ENCODE measurements around the gene PKLR.

PKLR gene

DNA sequence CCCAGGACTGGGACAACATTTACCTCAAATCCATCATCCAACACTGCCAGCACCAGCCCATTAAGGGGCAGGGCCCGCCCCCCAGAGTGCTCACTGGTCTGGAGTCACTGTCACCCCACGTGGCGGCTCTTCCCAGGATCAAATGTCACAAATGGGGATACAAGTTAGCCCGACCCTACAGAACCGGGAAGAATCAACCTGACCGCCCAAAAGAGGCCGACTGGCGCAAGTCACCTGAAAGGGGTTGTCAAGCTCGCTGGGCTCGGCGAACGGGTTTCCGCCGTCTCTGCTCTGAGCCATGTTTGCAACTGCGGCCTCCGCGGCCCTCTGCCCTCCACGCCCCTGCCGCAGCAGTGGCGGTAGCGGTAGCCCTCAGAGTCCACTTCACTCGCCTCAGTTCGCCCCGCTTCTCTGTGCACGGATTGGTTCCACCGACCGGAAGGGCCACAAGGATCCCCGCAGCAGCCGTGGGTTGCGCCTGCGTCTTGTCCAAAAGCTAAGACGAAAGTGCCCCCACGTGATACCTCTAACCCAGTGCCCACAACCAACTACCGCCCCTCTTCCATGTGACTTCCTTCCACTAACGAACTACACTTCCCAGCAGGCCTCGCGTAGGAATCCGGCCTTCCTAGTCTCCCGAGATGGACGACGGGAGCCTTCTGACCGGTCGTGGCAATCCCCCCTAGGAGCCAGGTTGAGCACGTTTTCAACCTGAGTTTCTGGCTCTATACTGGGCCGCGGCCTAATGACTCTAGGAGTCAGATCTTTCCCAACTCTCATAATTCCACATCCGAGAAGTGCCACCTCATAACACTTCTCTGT lies 39.2 kb downstream of the PKLR start, which contains the start of gene SCAMP3:
TSS of gene SCAMP3 (minus strand) at position 509 of the 822 bp plus-strand sequence. CDS start at position 300, 209 bp downstream.
- Histone ChIP-seq H3K36me3 (peaks cover 81% of the 10 kb centered on the region), H3K4me1 (peaks cover 24% of the 10 kb centered on the region), H3K9ac (peak within 1 kb of the TSS; percentile 86), H4K20me1 (peaks cover 19% of the 10 kb centered on the region), H3K9me3 (no peaks in the 10 kb centered on the region), H3K27me3 (no peaks in the 10 kb centered on the region), H3K4me2 (peak within 1 kb of the TSS; percentile 98), H3K27ac (peak within 1 kb of the TSS; percentile 78), H3K4me3 (peak within 1 kb of the TSS; percentile 82)
- no peak for TF ChIP-seq Cebpa-rat (IDR thresholded peaks at IDR 0.05)

DNA sequence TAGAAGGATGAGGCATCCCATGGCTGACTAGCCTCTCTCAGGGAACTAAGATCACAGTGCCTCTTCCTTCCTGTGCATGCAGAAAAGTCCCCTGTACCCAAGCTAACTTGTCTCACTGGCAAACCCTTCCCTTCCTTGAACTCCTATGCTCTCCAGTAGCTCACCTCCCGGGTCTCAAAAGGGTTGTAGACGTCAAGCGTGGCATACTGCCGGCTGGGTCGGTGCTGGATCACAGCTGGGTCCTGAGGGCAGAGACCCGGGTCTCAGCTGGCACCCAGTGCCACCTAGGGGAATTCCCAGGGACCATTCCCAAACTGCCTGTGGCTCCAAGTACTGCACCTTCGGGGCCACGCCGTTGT lies 39.8 kb downstream of the PKLR start:
- peaks cover 22% of the 10 kb centered on the region for H4K20me1 ChIP-seq
- peaks cover 25% of the 10 kb centered on the region for H3K4me1 ChIP-seq
- no peaks in the 10 kb centered on the region for H3K27me3 ChIP-seq
- H3K27ac ChIP-seq = peak overlapping the region; percentile 78
- peak overlapping the region; percentile 86 for H3K9ac ChIP-seq
- no peak for TF ChIP-seq Cebpa-rat (IDR thresholded peaks at IDR 0.05)
- peaks cover 81% of the 10 kb centered on the region for H3K36me3 ChIP-seq
- H3K4me2 ChIP-seq = peak overlapping the region; percentile 98
- peak overlapping the region; percentile 82 for H3K4me3 ChIP-seq
- H3K9me3 ChIP-seq = no peaks in the 10 kb centered on the region

GRCh38 chr1:155260276-155260675 lies 41.0 kb downstream of the PKLR start:
- Histone ChIP-seq H3K36me3 (peaks cover 75% of the 10 kb centered on the region), H3K9ac (peak overlapping the region; percentile 86; the same call in 1 of the 2 replicates), H4K20me1 (peaks cover 26% of the 10 kb centered on the region), H3K4me3 (no peak overlapping the region), H3K27me3 (no peaks in the 10 kb centered on the region), H3K9me3 (no peaks in the 10 kb centered on the region), H3K27ac (no peak overlapping the region), H3K4me1 (peaks cover 36% of the 10 kb centered on the region), H3K4me2 (peak overlapping the region; percentile 98)
- TF ChIP-seq Cebpa-rat (IDR thresholded peaks at IDR 0.05) = no peak

DNA sequence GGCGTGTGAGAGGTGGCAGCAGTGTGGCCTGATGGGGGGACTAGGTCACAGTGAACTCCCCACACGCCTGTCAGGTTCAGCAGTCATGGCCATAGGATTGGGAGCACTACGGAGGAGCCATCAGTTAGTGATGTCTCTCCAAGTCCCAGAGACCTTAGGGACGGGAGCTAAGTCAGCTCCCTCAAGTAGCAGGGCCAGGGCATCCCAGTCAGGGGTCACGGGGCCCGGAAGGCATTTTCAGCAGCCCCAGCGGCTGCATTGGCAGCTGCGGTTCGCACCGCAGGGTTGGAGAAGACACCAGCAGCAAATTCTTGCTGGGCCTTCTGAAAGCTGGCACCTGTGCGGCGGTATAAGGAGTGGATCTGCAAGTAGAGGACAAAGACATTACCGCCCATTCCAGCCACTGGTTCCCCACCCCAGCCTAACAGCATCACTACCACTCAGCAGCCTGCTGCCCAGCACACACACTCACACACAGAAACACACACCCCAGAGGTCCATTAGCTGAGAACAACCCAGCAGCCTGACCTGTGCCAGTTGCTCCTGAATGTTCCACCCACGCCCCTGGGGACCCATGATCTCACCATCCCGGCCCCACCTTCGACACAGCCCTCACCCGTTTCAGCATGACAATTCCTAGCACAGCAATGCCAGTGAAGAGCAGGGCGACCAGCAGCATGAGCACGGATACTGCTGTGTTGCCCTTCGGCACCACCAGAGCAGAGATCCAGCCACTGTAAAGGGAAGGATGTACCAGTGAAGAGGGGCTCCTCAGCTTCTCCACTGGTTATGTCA lies 45.0 kb downstream of the PKLR start:
- Histone ChIP-seq H3K27me3 (no peaks in the 10 kb centered on the region), H3K4me2 (peak overlapping the region; percentile 99), H4K20me1 (peaks cover 19% of the 10 kb centered on the region), H3K9ac (peak overlapping the region; percentile 82), H3K4me1 (peaks cover 58% of the 10 kb centered on the region), H3K36me3 (peaks cover 49% of the 10 kb centered on the region), H3K4me3 (peak overlapping the region; percentile 77; the same call in 1 of the 2 replicates), H3K27ac (no peak overlapping the region), H3K9me3 (no peaks in the 10 kb centered on the region)
- no peak for TF ChIP-seq Cebpa-rat (IDR thresholded peaks at IDR 0.05)

- peak within 1 kb of the TSS; percentile 83 for H3K27ac ChIP-seq
- peaks cover 44% of the 10 kb centered on the region for H3K36me3 ChIP-seq
These were observed 45.8 kb downstream of the PKLR start, which contains the start of gene ENTREP3 for GRCh38 chr1:155255243-155256007. ENTREP3 (minus strand) TSS chr1:155255483; CDS start chr1:155254877, 606 bp downstream.

GRCh38 chr1:155254714-155255242 lies 46.5 kb downstream of the PKLR start:
- Histone ChIP-seq H3K27me3 (no peaks in the 10 kb centered on the region), H4K20me1 (peaks cover 7% of the 10 kb centered on the region; the same call in 1 of the 2 replicates), H3K27ac (peak overlapping the region; percentile 83), H3K4me2 (peak overlapping the region; percentile 99), H3K4me3 (peak overlapping the region; percentile 77), H3K9ac (peak overlapping the region; percentile 82), H3K9me3 (no peaks in the 10 kb centered on the region), H3K4me1 (peaks cover 58% of the 10 kb centered on the region), H3K36me3 (peaks cover 38% of the 10 kb centered on the region)
- TF ChIP-seq Cebpa-rat (IDR thresholded peaks at IDR 0.05) = no peak

More at GRCh38 chr1:155255243-155256007, 45.8 kb downstream of the PKLR start, which contains the start of gene ENTREP3:
- Histone ChIP-seq H4K20me1 (peaks cover 11% of the 10 kb centered on the region), H3K27me3 (no peaks in the 10 kb centered on the region), H3K4me3 (peak within 1 kb of the TSS; percentile 77), H3K9ac (peak within 1 kb of the TSS; percentile 82), H3K4me2 (peak within 1 kb of the TSS; percentile 99), H3K9me3 (no peaks in the 10 kb centered on the region), H3K4me1 (peaks cover 57% of the 10 kb centered on the region)
- TF ChIP-seq Cebpa-rat (IDR thresholded peaks at IDR 0.05) = no peak

DNA sequence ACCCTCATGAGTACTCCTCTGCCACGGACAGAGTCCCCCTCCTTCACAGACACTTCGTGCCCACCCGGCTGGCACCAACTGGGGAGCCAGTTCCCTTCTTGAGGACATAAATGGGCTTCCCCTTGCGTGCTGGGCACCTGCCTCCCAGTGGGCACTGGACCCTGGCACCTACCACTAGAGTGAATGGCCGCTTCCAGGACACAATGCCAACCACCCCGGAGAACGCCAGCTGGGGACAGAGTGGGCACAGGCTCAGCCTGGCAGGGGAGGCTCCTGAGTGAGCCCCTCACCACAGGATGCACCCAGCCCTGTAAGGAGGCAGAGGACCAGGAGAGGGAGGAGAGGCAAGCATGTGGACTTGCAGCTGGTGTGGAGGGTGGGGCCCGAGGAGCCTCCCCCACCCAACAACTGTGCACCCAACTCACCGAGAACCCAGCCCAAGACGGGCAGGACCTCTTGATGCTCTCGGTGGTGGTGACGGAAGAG lies 47.0 kb downstream of the PKLR start:
- H3K9ac ChIP-seq = peak overlapping the region; percentile 82
- peak overlapping the region; percentile 77 for H3K4me3 ChIP-seq
- H3K4me2 ChIP-seq = peak overlapping the region; percentile 99
- H3K36me3 ChIP-seq = peaks cover 33% of the 10 kb centered on the region
- peaks cover 63% of the 10 kb centered on the region for H3K4me1 ChIP-seq
- H3K9me3 ChIP-seq = no peaks in the 10 kb centered on the region
- no peaks in the 10 kb centered on the region for H3K27me3 ChIP-seq
- H4K20me1 ChIP-seq = 0 out of 2 replicates have a peak, but pooled peaks cover 7% of the 10 kb centered on the region
- TF ChIP-seq Cebpa-rat (IDR thresholded peaks at IDR 0.05) = no peak
- peak overlapping the region; percentile 83 for H3K27ac ChIP-seq

DNA sequence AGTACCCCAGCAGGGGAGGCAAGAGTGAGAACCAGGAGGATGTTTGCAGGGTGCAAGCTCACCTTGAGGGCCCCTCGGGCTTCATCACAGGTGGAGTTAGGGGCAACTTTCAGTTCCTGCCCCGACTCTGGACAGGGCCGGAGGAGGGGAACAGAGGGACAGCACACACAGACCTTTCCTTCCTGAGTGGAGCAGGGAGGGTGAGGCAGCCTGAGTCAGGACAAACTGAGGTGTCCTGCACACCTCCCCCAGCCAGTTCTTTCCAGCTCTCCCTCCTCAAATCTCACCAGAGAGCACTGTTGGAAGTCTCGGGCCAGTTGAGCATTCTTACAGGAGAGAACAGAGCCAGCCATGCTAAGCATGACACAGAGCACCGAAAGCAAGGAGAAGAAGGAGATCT lies 47.4 kb downstream of the PKLR start:
- Histone ChIP-seq H4K20me1 (0 out of 2 replicates have a peak, but pooled peaks cover 7% of the 10 kb centered on the region), H3K4me1 (peaks cover 66% of the 10 kb centered on the region), H3K4me2 (peak overlapping the region; percentile 99), H3K4me3 (peak overlapping the region; percentile 77), H3K9me3 (no peaks in the 10 kb centered on the region), H3K9ac (peak overlapping the region; percentile 82), H3K36me3 (peaks cover 32% of the 10 kb centered on the region), H3K27me3 (no peaks in the 10 kb centered on the region), H3K27ac (peak overlapping the region; percentile 83)
- TF ChIP-seq Cebpa-rat (IDR thresholded peaks at IDR 0.05) = no peak
